GM21825 (cell line): ENCODE data around the gene VKORC1L1.
"Not testable (repeated sequence)": the region's sequence is repeated elsewhere in the genome, so short reads cannot be mapped to it uniquely, and the experiment has no call there.

Source experiments
- ATAC-seq: cut with Tn5 transposase; IDR thresholded peaks from one replicate; pipeline ENCODE4 v1.9.1; 2021; ENCODE audit warnings: mild to moderate bottlenecking, moderate library complexity; ENCODE audit not compliant: unreplicated experiment

The VKORC1L1 gene

DNA sequence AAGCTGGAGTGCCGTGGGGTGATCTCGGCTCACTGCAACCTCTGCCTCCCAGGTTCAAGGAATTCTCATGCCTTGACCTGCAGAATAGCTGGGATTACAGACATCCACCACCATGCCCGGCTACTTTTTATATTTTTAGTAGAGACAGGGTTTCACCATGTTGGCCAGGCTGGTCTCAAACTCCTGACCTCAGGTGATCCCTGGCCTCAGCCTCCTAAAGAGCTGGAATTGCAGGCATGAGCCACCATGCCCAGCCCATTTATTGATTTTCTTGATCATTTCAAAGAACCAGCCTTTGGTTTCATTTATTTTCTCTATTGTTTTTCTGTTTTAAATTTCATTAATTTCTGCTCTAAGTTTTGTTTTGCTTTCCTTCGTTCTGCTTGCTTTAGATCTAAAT lies 58.8 kb downstream of the VKORC1L1 start:
- no peak for ATAC-seq

DNA sequence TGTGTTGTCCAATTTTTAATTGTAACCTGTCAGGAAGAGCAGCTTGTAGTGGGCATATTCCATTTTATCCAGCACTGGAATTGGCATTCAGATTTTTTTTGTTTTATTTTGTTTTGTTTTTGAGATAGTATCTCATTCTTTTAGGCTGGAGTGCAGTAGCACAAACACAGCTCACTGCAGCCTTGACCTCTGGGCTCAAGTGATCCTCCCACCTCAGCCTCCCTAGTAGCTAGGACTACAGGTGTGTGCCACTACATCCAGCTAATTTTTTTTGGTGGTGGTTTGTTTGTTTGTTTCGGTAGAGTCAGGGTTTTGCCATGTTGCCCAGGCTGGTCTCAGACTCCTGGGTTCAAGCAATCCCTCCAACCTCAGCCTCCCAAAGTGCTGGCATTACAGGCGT lies 64.4 kb downstream of the VKORC1L1 start:
- no peak for ATAC-seq

DNA sequence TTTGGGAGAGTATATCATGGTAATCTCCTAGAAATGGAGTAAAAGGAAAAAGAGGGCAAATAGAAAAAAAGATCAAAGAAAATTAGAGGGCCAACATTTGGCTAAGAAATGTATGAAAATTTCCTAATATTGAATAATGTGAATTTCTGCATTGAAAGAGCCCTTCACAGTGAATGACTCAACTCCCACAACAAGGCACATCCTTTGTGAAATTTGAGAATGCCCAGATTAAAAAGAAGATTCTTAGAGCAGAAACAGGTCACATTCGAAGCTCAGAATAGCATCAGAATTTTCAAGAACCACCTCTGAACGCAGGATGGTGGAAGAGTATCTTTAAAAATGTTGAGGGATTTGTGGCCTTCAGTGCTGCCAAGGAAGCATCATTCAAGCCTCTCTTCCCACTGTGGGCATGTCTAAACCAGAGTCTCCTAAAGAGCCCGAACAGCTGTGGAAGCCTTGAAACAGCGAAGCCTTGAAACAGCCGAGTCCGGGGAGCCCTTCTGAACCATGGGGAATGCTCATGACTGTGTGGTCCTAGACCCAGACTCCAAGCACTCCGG lies 65.5 kb downstream of the VKORC1L1 start:
- no peak for ATAC-seq

DNA sequence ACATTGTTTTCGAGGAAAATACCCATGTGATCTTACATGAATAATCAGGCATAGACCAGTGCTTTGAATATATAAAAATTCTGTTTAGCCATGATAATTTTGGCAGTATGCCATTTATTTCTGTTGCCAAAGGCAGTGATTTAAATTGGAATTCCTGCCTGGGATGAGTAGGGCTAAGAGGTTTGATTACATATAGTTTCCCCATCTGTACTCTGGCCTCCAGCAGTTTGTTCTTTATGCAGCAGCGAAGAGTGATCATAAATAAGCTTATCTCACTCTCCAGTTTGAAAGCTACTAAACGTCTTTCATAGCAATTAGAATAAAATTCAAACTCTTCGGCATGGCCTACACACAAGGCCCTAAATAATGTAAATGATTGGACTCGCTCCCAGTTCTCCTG lies 72.9 kb downstream of the VKORC1L1 start:
- ATAC-seq = not testable (repeated sequence)

DNA sequence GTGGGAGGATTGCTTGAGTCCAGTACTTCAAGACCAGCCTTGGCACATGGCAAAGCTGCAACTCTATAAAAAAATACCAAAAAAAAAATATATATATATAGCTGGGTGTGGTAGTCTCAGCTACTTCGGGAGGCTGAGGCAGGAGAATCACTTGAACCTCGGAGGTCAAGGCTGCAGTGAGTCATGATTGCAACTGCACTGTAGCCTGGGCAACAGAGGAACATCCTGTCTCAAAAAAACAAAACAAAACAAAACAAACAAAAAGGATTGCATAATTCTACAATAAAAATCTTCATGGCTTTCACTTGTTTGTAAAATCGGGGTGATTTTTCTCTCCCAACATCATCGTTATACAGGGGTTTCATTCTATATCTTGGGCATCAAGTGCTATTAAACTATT lies 74.0 kb downstream of the VKORC1L1 start:
- ATAC-seq = no peak

DNA sequence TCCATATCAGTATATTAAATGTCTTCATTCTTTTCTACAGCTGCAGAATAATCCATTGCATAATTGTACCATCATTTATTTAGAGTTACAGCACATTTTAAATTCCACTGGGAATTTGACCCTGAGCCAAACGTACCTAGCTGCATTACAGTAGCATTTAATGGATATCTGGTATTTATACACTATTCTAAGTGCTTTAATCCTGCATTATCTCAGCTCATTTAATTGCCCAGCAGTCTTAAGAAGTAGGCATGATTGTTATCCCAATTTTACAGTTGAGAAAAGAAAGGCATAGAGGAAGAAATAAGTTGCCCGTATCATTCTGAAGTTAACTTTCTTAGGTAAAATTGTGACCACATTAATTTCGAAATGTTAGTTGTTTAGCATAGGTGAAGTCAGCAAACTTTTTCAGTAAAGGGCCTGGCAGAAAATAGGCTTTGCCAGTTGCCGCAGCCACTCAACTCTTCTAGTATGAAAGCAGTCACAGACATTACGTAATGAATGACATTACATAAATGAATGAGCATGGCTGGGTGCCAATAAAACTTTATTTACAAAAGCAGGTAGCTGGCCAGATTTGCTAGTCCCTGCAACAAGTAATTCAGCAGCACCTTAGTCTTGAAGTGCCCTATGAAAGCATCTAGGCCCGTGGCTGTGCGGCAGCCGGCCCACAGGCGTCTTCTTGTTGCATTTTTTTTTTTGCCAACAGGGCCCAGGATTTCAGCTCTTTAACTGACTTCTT lies 79.1 kb downstream of the VKORC1L1 start:
- no peak for ATAC-seq

DNA sequence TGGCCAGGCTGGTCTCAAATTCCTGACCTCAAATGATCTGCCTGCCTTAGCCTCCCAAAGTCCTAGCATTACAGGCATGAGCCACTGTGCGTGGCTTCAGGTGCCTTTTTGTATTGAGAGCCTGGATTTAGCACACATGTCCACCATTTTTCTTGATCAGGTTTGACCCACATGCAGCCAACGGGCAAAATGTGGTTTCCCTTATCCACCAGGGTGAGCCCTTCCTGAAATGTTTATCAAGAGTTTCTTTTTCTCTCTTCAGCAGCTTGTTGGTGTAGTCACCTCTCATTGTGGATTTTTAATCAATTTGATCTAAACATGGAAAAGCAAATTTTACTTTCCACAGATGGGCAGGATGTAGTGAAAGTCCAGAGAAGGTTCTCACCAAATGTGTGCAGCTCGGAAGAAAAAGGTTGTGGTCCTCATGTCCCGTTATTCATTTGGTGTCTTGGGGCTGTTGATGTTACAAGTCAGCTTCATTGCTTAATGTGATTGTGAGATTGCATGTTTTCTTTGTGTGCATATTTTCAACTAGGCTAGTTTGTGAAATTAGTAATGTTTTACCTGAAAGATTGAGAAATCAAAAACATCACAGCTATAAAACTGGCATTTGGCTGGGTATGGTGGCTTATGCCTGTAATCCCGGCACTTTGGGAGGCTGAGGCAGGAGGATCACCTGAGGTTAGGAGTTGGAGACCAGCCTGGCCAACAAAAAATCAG lies 80.3 kb downstream of the VKORC1L1 start:
- ATAC-seq = no peak

DNA sequence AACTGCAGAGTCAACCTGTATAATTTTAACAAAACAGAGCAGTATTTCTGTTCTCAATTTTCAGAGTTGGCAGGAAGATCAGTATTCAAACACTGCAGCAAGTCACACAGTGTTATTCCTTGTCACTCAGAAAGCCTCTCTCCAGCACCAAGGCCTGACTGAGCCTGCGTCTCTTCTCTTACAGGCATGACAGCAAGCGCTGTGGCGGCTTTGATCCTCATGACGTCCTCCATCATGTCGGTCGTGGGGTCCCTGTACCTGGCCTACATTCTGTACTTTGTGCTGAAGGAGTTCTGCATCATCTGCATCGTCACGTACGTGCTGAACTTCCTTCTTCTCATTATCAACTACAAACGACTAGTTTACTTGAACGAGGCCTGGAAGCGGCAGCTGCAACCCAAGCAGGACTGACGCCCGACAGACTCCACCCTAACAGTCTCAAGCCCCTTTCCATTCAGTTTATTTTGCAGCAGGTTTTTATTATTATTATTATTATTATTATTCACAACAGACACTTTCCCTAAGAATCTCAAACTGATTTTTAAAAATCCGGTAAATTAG lies 81.1 kb downstream of the VKORC1L1 start:
- ATAC-seq = no peak

DNA sequence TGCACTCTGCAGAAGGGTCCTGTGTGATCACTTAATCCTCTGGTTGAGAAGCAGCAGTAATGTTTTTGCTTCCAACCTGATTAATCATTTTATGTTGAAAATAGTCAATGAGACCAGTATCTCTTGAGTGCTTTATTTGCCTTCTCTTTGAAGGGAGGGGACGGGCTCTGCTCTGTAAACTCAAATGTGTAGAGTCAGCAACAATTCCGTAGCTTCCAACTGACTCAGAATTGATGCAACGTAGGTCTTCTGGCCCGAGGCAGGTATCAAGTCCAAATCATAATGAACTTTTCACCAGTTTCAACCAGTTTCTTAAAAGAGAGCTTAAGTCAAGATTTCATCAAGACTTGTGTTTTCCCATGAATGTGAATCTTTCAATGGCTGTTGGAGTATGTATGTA lies 82.8 kb downstream of the VKORC1L1 start:
- ATAC-seq = no peak

DNA sequence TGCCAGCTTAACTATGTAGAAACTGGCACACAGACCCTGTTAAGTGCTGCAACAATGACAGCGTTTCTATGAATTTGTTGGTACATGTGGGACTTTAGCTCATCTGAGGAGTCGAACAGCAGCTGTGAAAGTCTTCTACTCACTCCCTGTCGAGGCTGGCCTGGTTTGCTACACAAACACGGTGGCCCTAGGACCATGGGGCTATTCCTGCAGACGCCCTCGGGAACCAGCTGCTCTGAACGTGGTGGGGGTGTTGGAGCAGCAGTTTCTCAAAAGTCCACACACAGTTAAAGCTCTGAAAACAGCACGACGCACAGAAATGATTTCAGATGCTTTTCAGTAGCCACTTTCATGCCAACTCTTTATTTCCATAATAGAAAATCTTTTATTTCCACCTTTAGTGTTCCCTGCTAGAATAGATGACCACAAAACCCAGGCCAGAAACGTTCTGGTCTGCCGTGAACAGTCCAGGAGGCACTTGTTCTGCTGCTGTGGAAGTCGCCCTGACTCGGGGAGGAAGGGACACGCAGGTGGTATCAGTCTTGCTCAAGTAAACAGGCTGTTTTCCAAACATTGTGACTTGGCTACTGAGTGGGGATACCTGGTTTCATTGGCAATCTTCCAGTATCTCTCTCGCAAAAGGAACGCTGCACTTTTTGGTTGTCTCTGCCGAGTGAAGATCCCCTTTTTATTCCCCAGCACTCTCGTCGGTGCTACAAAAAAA lies 87.6 kb downstream of the VKORC1L1 start:
- ATAC-seq = no peak

DNA sequence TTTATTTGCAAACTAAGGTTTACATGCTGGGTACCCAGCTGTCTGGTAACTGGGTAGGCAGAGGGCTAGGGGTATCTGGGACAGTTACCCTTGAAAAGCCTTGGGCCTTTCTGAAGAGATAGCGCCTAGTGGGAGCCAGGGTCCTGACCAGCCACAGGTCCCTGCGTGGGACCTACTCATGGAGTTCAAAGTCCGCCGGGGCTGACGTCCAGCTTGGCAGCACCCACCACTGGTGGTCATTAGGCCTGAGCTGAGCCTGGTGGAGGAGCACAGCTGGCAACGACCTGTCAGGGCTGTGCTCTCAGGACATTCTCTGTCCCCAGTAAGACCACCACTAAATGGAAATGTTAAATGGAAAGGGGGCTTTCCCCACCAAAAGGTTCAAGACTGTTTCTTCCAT lies 89.2 kb downstream of the VKORC1L1 start:
- ATAC-seq = no peak

DNA sequence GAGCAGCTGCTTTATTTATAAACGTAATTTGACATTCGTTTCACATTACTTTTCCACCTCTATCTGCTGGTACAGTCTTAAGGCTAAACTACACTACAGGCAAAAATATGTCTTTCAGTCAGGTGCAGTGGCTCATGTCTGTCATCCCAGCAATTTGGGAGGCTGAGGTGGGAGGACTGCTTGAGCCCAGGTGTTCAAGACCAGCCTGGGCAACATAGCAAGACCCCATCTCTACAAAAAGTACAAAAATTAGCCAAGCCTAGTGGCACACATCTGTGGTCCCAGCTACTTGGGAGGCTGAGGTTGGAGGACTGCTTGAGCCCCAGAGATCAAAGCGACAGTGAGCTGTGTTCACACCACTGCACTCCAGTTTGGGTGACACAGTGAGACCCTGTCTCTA lies 91.8 kb downstream of the VKORC1L1 start:
- not testable (repeated sequence) for ATAC-seq

DNA sequence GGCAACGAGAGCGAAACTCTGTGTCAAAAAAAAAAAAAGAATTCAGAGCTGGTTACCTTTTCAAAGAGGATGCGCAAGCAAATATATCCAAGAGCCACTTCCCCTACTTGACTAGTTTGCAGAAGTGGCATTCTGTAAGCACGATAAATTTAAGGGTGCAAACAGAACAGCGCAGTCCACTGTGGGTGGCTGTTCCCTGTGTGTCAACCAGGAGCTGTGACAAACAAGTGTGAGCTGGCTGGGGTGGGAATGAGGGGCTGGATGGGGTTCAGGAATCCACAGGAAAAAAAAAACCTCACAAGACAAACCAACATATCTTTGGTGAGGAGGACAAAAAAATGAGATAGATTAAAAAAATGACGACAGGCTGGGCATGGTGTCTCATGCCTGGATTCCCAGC lies 93.3 kb downstream of the VKORC1L1 start:
- ATAC-seq = no peak

DNA sequence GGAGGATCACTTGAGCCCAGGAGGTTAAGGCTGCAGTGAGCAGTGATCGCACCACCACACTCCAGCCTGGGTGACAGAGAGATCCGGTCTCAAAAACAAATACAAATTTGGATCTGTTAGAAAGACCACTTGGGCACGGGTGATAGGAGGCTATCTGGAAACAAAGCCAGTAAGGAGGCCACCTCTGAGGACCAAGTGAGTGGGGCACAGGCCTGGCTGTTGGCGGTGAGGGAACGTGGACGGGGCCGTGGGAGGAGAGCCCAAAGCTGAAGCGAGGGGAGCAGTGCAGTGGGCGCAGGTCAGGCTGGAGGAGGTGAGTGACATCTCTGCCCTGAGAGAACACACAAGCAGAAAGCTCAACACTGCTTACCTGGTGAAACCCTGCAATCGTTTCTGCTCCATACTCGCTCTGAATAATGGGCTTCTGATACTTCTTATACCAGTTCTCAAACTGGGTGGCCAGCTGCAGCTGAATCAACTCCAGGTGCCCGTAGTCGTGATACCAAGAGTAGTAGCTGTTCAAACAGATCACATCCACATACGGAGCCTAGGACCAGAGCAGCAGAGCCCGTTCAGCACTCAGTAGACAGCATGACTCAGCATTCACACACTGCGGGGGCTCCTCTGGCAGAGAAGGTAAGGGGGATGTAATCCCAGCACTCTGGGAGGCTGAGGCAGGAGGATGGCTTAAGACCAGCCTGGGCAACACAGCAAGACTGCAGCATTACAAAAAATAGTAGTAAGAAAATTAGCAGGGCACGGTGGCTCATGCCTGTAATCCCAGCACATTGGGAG lies 94.7 kb downstream of the VKORC1L1 start:
- ATAC-seq = no peak

DNA sequence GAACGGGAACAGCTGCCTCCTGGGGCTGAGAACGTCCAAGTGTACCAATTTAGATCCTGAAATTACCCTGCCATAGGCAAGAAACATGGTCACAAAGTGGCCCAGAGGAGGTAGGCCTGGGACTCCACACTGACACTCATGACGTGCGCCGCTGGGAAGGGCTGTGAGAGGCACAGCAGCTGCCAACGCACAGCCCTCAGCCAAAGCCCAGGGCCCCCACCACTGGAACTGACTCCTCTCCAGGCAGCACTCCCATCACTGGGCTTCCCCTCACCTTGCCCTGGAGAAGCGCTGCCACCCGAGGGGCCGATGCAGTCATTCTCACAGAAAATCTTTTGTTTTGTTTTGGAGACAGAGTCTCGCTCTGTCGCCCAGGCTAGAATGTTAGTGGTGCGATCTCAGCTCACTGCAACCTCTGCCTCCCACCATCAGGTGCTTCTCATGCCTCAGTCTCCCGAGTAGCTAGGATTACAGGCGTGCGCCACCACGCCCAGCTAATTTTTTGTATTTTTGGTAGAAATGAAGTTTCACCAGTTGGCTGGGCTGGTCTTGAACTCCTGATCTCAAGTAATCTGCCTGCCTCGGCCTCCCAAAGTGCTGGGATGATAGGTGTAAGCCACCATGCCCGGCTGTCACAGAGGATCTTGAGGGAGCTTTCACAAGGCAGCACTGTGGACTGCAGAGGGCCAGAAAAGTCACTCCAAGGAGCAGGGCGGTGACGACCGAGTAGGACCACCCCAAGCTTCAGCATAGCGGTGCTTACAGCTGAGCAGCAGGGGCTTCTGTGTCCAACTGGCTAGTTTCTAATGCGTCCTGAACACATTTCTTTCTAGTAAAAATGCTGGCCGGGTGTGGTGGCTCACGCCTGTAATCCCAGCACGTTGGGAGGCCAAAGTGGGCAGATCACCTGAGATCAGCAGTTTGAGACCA lies 95.6 kb downstream of the VKORC1L1 start:
- no peak for ATAC-seq

DNA sequence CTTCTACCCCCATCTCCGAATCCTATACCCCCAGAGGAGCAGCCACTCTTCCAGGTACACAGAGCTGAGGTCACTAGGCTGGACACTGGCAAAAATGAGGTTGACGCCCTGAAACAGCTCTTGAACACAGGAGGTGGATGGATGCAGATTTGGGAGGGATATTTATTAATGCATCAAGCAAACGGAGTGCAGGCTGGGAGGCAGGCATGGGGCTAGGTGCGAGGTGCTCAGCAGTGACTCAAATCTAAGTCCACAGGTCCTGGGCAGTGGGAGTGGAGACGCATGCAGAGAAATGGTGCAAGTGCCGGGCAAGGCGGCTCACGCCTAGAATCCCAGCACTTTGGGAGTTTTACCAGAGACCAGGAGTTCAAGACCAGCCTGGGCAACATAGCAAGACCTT lies 98.1 kb downstream of the VKORC1L1 start:
- ATAC-seq = no peak

DNA sequence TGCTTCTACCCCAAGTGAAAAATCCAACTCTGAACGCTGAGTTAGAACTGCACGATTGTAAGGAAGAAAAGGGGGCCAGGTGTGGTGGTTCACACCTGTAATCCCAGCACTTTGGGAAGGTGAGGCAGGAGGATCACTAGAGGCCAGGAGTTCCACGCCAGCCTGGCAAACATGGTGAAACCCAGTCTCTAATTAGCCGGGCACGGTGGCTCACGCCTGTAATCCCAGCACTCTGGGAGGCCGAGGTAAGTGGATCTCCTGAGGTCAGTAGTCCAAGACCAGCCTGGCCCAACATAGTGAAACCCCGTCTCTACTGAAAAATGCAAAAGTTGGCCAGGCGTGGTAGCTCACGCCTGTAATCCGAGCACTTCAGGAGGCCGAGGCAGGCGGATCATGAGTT lies 100.1 kb downstream of the VKORC1L1 start:
- no peak for ATAC-seq

DNA sequence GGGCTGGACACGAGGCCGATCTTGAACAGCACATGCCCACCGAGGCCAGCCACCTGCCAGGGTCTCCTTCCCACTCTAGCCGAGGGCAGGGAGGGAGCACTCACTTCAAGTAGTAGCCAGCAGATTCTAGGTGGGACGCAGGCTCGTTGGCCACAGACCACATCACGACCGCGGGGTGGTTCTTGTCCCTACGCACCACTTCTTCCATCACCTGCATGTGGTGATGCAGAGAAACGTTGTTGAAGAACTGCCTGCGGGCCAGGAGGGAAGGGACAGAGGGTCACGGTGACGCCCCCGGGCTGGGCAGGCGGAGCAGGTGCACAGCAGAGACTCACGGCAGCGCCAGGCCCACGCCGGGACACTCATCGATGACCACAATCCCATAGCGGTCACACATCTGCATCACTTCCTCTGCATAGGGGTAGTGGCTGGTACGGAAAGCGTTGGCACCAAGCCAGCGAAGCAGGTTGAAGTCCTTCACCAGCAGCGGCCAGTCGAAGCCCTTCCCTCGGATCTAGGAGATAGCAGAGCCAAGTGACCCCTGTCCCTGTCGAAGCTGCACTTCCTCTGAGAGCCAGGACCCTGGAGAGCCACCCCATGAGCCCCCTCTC lies 101.4 kb downstream of the VKORC1L1 start:
- ATAC-seq = no peak

DNA sequence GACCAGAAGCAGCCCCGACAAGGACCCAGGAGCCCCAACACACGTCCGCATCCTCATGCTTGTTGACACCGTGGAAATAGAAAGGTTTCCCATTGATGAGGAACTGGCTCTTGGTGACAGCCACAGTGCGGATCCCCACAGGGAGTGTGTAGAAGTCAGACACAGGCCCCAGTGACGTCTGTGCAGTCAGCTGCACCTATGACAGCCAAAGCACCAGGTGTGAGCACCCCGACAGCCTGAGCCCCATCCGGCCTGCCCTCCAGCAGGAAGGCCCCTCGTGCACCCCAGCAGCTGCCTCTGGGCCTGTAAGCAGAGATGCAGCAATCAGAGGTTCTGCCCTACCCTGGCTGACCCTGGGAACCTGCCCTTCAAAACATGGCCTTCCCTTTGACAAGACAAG lies 102.0 kb downstream of the VKORC1L1 start:
- ATAC-seq = no peak
